ENCODE data around the gene FASN.

The FASN gene

GRCh38 chr17:82030470-82031302, 67.3 kb downstream of the FASN start:
- peak; percentile 67 to 71 (median 70) for DNase-seq (ENCODE audit: low read depth in 3 of 3, low spot score in 1 of 3)

- DNase-seq (ENCODE audit: low read depth in 3 of 3, low spot score in 1 of 3) = no peak
Observed at GRCh38 chr17:82029990-82030469, 68.0 kb downstream of the FASN start.

- no peak for DNase-seq (ENCODE audit: low read depth in 3 of 3, low spot score in 1 of 3)
Observed at GRCh38 chr17:82029391-82029790, 68.6 kb downstream of the FASN start.

GRCh38 chr17:82028966-82029365, 69.1 kb downstream of the FASN start:
- no peak for DNase-seq (ENCODE audit: low read depth in 3 of 3, low spot score in 1 of 3)

Data from stimulated activated CD4-positive, alpha-beta T cell treated with anti-CD3 and anti-CD28 coated beads, TNF-alpha, amount 100 ng/mL, for 1 hour (primary cell).